GM12875 (cell line): Measurements from ENCODE around the gene MBOAT7.

ENCODE experiments used
- H3K4me3 ChIP-seq: one replicate; pipeline ENCODE4 v1.5.1; 2011; ENCODE audit warnings: low read depth, low read length, control low read depth
- TF ChIP-seq, protein P1 (sequence below): IDR thresholded peaks from 2 replicates; pipeline ENCODE4 v1.5.1; 2011; ENCODE audit warnings: low read depth, mild to moderate bottlenecking, control low read depth, inconsistent platforms, low read length, moderate library complexity, borderline replicate concordance; ENCODE audit not compliant: insufficient read depth

The MBOAT7 gene

DNA sequence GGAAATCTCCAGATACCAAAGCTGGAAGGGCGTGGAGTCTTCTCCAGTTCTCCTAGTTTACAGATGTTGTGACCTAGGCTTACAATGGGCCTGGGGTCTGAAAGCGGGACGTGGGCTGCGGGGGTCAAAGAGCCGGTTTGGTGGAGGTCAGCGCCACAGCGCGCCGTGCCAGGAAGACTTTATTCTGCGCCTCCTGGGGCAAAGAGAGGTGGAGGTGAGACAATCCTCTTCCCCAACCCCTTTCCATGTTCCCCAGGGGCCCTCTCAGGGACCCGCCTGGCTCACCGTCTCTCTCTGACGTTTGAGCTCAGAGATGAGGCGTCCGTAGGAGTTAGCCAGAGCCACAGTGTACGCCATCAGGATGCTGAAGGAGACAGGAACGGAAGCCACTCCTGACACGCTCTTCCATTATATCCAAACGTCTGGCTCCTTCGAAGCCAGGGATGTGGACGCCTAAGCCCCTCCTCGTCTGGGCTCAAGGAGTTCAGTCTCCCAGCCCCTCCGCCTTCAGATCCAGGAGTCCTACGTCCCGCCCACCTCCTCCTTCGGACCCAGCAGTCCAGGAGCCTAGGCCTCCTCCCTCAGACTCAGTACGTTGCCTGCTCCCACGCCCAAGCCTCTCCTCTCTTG is 29.1 kb downstream of the MBOAT7 start:
- TF ChIP-seq, protein P1, sequence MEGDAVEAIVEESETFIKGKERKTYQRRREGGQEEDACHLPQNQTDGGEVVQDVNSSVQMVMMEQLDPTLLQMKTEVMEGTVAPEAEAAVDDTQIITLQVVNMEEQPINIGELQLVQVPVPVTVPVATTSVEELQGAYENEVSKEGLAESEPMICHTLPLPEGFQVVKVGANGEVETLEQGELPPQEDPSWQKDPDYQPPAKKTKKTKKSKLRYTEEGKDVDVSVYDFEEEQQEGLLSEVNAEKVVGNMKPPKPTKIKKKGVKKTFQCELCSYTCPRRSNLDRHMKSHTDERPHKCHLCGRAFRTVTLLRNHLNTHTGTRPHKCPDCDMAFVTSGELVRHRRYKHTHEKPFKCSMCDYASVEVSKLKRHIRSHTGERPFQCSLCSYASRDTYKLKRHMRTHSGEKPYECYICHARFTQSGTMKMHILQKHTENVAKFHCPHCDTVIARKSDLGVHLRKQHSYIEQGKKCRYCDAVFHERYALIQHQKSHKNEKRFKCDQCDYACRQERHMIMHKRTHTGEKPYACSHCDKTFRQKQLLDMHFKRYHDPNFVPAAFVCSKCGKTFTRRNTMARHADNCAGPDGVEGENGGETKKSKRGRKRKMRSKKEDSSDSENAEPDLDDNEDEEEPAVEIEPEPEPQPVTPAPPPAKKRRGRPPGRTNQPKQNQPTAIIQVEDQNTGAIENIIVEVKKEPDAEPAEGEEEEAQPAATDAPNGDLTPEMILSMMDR: no peak

DNA sequence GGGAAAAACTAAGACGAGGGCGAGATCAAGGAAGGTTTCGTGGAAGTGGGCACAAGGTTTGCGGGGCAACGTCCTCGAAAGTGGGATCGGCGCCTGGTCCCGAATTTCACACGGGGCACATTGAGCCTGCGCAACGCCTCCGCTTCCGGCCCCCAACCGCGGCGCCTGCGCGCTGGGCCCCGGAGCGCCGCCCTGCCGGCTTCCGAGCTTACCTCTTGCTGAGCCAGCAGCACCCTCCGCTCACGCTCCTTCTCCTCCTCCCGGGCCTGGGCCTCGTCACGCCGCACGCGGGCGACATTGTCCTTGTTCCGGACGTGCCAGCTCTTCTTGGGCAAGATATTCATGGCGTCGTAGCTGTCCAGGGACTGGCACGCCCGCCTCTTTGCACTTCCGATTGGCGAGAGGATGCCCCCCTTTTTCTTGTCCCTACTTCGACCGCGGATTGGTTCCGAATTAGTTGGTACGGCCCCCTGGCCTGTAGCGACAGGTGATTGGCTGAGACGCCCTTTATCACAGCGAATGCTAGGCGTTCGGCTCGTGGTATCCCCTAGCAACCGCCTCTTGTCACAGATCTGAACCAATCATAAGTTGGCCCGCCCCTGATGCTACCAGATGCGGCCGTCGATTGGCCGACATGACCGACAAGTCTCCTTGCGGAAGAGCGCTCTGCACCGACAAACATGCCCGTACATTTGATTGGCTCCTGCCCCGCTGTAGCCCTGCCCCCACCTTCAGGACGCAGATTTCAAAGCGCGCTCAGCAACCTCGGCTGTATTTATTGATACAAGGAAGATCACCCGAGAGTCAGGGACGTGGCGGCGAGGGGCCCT is 29.8 kb downstream of the MBOAT7 start, which contains the start of gene LENG1:
Gene LENG1, minus strand, starts transcription at position 370 of the 830 bp plus-strand sequence. Its CDS starts 26 bp downstream, at position 344.
- TF ChIP-seq, protein P1: no peak
- peak within 1 kb of the TSS; percentile 57 for H3K4me3 ChIP-seq

More for the DNA sequence above, 29.1 kb downstream of the MBOAT7 start:
- H3K4me3 ChIP-seq: peak overlapping the region; percentile 55

DNA sequence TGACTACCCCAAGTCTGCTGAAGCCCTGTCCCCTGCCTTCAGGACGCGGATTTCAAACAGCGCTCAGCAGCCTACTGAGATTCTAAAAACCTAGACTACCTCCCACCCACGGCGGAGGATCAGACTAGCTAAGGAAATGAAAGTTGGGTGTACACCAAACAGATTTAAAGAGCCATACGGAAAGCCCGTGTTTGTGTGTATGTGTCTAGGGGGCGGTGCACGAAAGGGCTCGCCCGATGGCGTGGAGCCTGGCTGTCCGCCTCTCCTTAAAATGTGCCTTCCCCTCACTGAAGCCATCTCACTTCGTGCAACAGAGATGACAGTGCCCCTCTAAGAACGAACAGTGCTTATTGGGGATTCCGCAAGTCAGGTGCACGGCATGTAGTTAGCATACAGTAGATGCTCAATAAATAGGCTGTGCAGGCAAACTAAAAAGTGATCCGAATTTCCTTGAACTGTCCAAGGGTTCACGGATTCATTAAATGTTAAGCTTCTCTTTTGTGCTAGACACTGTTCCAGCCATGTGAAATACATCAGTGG is 30.5 kb downstream of the MBOAT7 start:
- H3K4me3 ChIP-seq: peak overlapping the region; percentile 57

DNA sequence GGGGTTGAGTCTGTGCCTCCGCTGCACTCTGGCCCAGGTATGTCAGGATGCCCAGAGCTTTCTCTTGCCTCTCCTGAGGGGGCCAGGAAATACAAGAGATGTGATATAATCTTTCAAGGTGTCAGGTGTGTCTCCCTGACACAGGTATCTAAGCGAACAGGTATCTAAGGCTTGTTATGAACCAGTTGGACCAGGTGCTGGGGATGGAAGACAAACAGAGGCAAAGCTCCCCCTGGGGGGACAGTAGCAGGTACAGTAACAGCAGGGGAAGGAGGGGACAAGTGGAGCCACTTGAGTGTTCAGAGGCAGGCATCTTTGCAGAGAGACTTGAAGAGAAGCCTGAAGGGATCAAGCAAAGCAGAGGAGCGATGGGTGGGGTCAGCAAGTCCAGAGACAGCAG is 32.4 kb downstream of the MBOAT7 start:
- TF ChIP-seq, protein P1: no peak
- H3K4me3 ChIP-seq: no peak overlapping the region

More for the DNA sequence above, 30.5 kb downstream of the MBOAT7 start:
- TF ChIP-seq, protein P1: no peak

DNA sequence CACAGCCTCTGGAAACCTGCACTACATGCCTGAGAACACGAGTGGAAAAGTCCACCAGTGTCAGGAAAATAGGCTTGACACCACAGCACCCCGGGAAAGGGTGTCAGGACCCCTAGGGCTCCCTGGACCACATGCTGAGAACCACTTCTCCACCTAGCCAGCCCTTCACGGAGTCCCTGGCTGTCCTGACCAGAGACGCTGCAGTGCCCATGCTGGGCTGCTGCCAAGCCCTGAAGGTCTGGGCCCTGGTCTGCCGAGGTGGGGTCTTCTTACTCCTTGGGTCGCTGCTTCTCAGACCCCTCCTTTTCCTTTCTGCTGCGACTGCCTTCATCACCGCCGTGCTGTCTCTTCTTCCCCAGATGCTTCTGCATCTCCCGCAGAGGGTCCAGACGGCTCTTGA is 32.9 kb downstream of the MBOAT7 start:
- TF ChIP-seq, protein P1: no peak
- H3K4me3 ChIP-seq: no peak overlapping the region

DNA sequence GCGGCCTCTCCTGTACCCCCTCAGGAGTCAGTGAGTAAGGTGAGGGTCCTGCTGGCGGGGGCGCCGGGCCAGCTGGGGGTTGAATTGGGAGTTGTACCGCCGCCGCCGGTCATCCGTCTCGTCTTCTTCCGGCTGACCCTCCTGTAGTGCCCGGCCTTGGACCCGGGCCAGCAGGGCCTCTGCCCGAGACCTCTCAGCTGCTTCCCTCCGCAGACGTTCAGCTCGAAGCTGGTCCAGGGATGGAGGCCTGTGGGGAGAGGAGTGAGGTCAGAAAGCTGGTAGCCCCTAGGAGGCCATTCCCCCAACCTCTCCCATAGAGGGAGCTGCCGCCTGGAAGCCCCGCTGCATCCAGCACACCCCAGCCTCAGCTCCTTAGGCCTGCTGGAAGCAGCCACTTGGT is 33.7 kb downstream of the MBOAT7 start:
- TF ChIP-seq, protein P1: no peak
- H3K4me3 ChIP-seq: no peak overlapping the region
